Measurements from ENCODE around the gene CD79A. TPM values are rescaled to one million over a fixed set of nuclear protein-coding genes. Genes with fewer than 3 reads are reported as not detected.
"Not testable (repeated sequence)": the region's sequence is repeated elsewhere in the genome, so short reads cannot be mapped to it uniquely, and the experiment has no call there.

The CD79A gene
- total RNA-seq, 1 donor from 2014 or later, result 0.55 TPM

GRCh38 chr19:41862445-41862986 is 14.6 kb upstream of the CD79A start:
- DNase-seq (ENCODE audit: low spot score) (no peak), ATAC-seq (no peak)

GRCh38 chr19:41863209-41863931 is 13.7 kb upstream of the CD79A start:
- no peak for ATAC-seq
- DNase-seq (ENCODE audit: low spot score), result no peak

DNA sequence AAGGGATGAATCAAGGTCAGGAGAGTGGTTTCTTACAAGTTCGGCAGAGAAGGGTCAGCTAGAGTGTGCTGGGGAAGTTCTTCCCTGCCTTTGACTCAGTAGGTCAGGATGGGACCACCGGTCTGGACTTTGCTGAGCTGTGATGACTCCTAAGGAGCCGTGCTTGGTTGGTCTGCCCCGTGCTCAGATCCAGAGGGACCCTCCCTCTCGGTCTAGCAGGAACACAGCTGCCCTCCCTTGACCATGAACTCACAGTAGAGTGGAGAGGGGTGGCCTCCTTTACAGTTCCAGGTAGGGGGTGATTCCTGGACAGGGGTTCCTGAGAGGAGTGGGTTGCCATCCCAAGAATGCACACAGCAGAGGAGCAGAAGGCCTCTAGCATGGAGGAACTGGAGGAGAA is 12.7 kb upstream of the CD79A start:
- DNase-seq (ENCODE audit: low spot score) (no peak), ATAC-seq (no peak)

DNA sequence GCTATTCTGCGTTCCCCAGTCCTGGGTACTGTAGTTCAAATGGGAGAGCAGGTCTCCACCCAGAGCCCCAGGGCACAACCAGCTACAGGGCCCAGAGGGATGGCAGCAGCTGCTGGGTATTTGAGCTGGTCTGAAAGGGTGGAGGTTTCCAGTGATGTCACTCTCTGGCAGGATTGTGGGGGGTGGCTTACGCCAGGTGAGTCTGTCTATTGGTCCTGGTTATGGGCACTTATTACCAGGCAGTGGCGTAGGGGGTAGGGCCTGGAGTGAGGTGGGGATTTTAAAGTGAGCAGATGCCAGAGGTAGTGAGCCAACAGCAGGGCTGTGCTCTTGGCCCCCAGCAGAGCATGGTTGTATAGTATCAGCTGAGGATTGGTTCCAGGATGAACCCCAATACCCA is 10.8 kb upstream of the CD79A start:
- DNase-seq (ENCODE audit: low spot score), result no peak
- ATAC-seq, result no peak

- no peak for ATAC-seq
- no peak for DNase-seq (ENCODE audit: low spot score)
Measured at GRCh38 chr19:41868120-41868988, 8.7 kb upstream of the CD79A start.

- ATAC-seq (no peak), DNase-seq (ENCODE audit: low spot score) (no peak)
Measured at GRCh38 chr19:41868989-41869300, 8.1 kb upstream of the CD79A start.

- ATAC-seq (no peak), DNase-seq (ENCODE audit: low spot score) (no peak)
Measured at GRCh38 chr19:41869374-41869955, 7.6 kb upstream of the CD79A start.

GRCh38 chr19:41870401-41870873 is 6.6 kb upstream of the CD79A start:
- ATAC-seq (no peak), DNase-seq (ENCODE audit: low spot score) (no peak)

DNA sequence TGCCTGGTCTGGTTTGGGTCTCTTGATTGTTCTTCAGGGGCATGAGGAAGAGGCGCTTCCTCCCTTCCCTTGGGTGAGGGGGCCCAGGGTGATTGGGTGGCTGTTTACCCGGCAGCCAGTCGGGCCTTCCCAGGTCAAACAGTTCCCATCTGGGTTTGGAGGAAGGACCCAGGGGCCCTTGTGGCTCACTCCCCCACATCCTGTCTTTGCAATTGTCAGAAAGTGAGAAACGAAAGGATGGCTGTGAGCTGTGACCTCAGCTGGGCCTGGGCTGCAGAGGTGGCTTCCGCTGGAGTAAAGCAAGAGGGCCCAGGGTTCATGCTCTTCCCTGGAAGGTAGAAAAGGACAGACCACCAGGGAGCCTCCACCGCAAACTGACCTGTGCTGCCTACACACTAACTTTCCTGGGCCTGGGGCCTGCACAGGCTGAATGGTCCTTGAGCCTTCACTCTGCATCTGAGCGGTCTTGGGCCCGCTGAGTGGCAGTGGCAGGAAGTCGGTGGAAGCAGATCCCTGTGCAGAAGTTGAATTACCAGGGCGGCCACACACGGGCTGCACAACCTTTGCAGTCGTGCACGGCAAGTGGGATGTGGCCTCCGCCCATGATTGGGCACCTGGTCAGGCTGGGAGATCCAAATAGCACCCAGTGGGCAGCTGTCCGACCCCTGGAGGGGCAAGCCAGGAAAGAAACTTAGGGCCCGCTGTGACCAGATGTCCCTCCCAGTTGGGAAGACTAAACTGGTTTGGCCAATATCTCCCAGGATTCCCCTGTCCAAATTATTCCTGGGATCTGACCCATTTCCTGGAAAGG is 5.3 kb upstream of the CD79A start:
- no peak for DNase-seq (ENCODE audit: low spot score)

DNA sequence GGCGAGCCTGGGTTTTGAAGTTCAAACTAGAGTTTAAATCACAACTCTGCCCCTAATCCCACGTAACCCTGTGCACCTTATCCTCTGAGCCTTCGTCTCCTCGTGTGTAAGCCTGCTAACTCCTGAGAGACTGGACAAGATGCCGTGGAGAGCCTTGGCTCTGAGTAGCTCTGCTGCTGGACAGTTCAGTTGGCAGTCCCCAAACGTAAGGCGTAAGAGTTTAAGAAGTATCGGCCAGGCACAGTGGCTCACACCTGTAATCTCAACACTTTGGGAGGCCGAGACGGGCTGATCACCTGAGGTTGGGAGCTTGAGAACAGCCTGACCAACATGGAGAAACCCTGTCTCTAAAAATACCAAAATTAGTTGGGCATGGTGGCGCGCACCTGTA is 4.7 kb upstream of the CD79A start:
- DNase-seq (ENCODE audit: low spot score), result no peak
- no peak for ATAC-seq

More for the DNA sequence above, 5.3 kb upstream of the CD79A start:
- ATAC-seq, result peak; percentile 21

GRCh38 chr19:41872775-41873647 is 4.1 kb upstream of the CD79A start:
- ATAC-seq (peak; percentile 87), DNase-seq (ENCODE audit: low spot score) (peak; percentile 67)

- DNase-seq (ENCODE audit: low spot score); ATAC-seq: not testable (repeated sequence)
Measured at GRCh38 chr19:41875973-41876372, 1.1 kb upstream of the CD79A start.

- ATAC-seq, result no peak
- DNase-seq (ENCODE audit: low spot score), result no peak
Measured at GRCh38 chr19:41877916-41878905, 1.1 kb downstream of the CD79A start.

GRCh38 chr19:41879080-41879479 is 2.0 kb downstream of the CD79A start:
- DNase-seq (ENCODE audit: low spot score) (no peak), ATAC-seq (no peak)

DNA sequence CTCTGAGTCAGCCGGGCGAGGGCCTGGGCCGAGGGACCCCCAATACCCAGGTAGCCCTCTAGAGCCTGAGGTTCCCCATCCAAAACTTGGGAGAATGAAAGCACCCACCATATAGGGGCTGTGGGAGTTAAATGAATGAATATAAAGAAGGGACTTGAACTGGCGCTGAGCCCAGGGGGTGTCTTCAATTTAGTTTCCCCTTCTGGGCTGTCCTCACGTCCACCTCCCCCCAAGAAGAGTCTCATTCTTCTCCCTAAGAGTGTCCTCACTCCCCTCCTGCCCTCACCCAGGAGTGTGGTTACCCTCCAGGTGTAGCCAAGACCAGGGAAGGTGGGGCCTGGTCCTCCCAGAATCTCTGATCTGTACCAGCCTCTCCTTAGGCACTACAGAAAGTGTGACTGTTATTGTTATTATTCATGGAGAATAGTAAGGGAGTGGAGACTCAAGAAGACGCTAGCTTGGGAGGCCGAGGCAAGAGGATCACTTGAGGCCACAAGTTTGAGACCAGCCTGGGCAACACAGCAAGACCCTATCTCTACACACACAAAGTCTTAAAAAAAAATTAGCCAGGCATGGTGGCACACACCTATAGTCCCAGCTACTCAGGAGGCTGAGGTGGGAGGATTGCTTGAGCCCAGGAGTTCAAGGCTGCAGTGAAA is 2.7 kb downstream of the CD79A start:
- ATAC-seq, result no peak
- DNase-seq (ENCODE audit: low spot score), result no peak

DNA sequence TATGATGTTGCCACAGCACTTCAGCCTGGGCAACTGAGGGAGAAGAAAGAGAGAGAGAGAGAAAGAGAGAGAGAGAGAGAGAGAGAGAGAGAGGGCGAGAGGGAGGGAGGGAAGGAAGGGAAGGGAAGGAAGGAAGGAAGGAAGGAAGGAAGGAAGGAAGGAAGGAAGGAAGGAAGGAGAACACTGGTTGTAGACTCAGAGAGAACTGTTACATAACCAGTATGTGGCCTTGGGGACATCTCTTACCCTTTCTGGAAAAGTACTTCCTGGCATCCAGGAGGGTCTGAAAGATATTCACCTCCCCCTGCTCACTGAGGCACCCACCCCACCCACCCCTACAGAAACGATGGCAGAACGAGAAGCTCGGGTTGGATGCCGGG is 3.2 kb downstream of the CD79A start:
- no peak for DNase-seq (ENCODE audit: low spot score)

DNA sequence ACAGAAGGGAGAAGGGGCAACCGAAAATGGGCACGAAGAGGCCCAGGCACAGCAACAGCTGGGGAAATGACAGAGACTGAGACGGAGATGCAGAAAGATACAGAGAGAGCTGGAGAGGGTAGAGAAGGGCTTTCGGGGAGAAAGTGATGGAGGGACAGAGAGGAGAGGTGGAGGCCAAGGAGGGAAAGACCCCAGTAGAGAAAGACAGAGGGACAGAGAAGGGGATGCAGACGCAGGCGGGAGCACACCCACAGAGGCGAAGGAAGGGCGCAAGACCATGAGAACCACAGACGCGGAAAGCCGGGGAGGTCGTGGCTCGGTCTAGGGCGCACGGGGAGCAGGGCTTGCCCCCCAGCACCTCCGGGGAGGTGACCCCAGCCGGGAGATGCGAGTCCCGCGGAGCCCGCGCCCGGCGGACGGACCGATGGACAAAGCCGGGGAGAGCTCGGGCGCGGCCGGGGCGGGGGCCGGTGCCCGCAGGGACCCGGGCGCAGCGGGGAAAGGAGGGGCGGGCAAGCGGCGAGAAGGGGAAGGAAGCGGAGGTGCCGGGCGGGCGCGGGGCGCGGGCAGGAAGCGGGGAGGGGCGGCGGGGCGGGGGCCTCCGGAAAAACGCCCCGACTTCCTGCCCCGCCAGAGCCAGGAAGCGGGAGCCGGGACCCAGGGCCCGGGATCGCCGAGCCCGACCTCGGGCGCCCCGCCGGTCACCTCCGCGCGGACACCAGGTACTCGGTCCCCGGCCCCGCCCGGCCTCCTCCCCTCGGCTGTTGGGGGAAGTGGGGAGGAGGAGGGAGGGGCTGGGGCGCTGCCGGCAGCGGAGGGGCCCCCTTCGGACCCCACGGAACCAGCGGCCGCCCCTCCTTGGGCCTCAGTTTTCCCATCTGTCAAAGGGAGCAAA is 5.7 kb downstream of the CD79A start, which contains the start of gene ARHGEF1:
TSS of gene ARHGEF1 (plus strand) at position 617 of the 895 bp plus-strand sequence. CDS start 4,899 bp downstream, outside the sequence.
- ATAC-seq (peak; percentile 45), DNase-seq (ENCODE audit: low spot score) (peak; percentile 68)

More for the DNA sequence above, 3.2 kb downstream of the CD79A start:
- no peak for ATAC-seq

Measured in left lobe of liver (tissue), 2 donors.